LNCaP clone FGC (cell line): ENCODE measurements around the gene ZNF438.

Source experiments
- DNase-seq: peaks from one replicate; pipeline ENCODE4 v3.0.0-alpha.2; 2011; ENCODE audit warnings: low read depth
- H3K4me3 ChIP-seq: 2 replicates; pipeline ENCODE4 v1.5.1; 2011; ENCODE audit warnings: mild to moderate bottlenecking, low read depth, low read length, control low read depth
- TF ChIP-seq, protein P1 (sequence below): IDR thresholded peaks from 2 replicates; pipeline ENCODE4 v1.5.1; 2012; ENCODE audit warnings: mild to moderate bottlenecking; ENCODE audit not compliant: control insufficient read depth, insufficient read depth; ENCODE audit errors: extremely low read depth

Gene ZNF438

DNA sequence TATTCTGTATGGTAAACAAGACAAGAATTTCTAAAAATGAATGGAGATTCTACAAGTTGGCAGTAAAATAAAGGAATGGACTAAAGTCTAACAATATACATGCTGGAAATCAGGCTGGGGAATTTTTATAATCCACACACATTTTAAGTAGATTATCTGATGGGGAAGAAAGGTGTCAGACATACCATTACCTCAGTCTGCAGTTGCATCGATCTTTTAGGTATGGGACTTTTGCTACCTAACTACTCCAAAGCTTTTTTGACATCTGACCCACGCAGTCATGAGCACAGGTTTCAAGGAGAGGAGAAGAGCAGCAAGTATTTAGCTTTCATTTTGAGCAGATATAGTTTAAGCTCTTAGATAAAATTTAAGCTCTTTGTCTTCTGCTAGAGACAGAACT lies 113.0 kb downstream of the ZNF438 start:
- DNase-seq, result no peak
- no peak overlapping the region for H3K4me3 ChIP-seq
- TF ChIP-seq, protein P1, sequence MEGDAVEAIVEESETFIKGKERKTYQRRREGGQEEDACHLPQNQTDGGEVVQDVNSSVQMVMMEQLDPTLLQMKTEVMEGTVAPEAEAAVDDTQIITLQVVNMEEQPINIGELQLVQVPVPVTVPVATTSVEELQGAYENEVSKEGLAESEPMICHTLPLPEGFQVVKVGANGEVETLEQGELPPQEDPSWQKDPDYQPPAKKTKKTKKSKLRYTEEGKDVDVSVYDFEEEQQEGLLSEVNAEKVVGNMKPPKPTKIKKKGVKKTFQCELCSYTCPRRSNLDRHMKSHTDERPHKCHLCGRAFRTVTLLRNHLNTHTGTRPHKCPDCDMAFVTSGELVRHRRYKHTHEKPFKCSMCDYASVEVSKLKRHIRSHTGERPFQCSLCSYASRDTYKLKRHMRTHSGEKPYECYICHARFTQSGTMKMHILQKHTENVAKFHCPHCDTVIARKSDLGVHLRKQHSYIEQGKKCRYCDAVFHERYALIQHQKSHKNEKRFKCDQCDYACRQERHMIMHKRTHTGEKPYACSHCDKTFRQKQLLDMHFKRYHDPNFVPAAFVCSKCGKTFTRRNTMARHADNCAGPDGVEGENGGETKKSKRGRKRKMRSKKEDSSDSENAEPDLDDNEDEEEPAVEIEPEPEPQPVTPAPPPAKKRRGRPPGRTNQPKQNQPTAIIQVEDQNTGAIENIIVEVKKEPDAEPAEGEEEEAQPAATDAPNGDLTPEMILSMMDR, result no peak

DNA sequence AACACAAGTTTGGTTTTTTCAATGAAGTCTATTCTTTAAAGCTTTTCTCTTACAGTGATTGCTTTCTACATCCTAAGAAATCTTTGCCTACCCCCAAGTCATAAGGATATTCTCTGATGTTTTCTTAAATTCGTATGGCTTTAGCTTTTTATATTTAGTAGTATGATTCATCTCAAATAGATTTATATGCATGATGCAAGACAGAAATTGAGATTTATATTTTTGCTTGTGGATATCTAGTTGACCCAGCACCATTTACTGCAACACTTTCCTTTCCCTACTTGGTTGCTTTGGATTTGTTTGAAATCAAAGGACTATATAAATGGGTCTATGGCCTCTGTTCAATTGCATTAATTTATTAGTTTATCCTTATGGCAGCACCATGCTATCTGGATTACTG lies 113.9 kb downstream of the ZNF438 start:
- TF ChIP-seq, protein P1, result no peak
- no peak for DNase-seq
- H3K4me3 ChIP-seq, result no peak overlapping the region

DNA sequence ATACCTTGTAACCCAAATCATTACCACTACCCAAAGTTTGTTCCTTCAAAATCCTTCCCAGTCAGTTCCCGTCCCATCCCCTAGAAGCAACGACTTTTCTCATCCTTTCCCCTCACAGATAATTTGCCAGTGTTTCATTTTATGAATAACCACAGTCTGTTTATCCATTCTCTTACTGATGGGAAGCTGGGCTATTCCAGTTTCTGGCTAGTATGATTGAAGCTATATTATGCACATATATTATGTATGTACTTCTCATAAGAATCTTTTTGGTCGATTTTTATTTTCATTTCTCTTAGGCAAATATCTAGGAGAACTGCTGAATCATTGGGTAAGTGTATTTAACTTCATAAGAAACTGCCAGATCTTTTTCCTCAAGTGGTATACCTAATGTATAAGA lies 114.6 kb downstream of the ZNF438 start:
- no peak overlapping the region for H3K4me3 ChIP-seq
- no peak for DNase-seq
- TF ChIP-seq, protein P1, result no peak

DNA sequence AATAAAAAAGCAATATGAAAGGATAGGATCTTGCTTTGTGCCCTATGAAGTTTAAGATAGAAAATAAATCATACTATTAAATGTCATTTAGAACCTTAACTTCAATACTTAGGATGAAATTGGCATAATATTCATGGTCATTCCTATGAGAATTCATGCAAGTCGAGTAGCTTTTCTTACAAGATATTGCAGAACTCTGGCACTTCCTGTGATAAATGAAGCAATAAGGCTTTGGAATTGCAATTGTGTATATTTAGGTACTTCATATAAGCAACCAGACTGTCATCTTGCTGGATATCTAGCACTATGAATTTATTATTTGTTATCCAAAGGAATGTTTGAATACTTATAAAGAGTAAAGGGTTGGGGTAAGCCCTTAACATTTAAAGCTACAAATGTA lies 116.5 kb downstream of the ZNF438 start:
- H3K4me3 ChIP-seq, result no peak overlapping the region
- TF ChIP-seq, protein P1, result no peak
- no peak for DNase-seq

DNA sequence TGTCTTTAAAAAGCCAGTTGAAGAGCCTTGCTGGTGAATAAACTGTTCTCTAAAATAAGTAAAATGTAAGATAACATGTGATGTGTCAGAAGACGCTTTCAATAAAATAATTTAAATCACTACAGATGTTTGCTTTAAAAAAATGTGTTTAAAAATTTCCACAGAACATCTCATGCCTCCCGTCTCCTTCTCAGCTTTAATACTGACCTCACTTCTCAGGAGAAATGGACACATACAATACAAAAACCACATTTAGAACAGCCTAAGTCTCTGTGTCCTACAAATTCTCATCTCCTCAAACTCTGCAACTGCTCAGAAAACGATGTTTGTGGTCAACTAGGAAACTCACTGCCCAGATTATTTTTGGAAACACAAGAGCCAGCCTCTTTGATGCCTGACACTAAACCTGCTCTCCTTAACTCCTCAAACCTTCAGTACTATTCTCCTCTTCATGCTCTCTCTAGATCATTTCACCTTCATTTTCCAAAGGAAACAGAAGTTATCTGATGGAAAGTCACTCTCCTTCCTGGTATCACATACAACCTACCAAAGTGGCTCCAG lies 120.3 kb downstream of the ZNF438 start:
- TF ChIP-seq, protein P1, result no peak
- no peak overlapping the region for H3K4me3 ChIP-seq
- DNase-seq, result no peak

DNA sequence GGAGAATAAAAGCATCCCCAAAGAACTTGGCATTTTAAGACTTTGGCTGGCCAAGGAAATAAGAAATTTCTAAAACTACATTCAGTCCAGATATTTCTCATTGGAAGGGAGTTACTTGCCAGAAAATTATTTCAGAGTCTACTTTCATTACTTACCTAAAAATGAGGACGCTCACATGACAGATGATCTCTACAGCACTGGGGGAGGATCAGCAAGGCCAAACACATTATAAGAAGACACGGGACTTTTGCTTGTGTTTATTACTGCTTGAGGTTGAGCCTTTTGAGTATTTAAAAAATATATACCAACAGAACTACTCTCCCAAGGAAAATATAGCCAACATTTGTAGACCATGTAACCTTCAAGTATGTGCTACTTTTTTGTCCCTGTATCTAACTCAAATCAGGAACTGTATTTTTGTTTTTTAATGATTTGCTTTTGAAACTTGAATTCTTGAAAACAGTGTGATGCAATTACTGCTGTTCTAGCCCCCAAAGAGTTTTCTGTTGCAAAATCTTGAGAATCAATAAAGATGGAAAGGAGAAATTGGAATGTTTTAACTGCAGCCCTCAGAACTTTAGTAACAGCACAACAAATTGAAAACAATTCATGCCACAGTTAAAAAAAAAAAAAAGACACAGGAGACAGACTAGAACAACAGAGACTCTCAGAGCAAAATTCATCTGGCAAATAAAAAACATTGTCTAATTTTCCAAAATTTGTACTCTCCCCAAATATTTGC lies 128.1 kb downstream of the ZNF438 start:
- no peak for DNase-seq
- H3K4me3 ChIP-seq, result no peak overlapping the region
- TF ChIP-seq, protein P1, result no peak
